Neutrophil (primary cell): Measurements from ENCODE around the gene LINC01488.

ENCODE experiments used
- H3K27ac ChIP-seq: fragments of 200-600 bp; sonication (generic); 2 replicates; pipeline ENCODE4 v1.5.1; 2016; ENCODE audit warnings: mild to moderate bottlenecking, moderate library complexity
- H3K27me3 ChIP-seq: fragments of 200-600 bp; sonication (generic); 2 replicates; pipeline ENCODE4 v1.6.0; 2016; ENCODE audit warnings: mild to moderate bottlenecking
- H3K36me3 ChIP-seq: fragments of 200-600 bp; sonication (generic); 2 replicates; pipeline ENCODE4 v1.5.1; 2017
- H3K4me1 ChIP-seq, 2 experiments: fragments of 200-600 bp in 1 of 2; sonication (generic) in 1 of 2; 1 replicate in 1 of 2; 2 replicates in 1 of 2; pipeline versions ENCODE4 v1.5.1 to v1.6.1; 2013 to 2016; ENCODE audit warnings: low read depth in 1 of 2, low read length in 1 of 2, mild to moderate bottlenecking in 1 of 2, moderate library complexity in 1 of 2; ENCODE audit not compliant: control insufficient read depth in 1 of 2, insufficient read depth in 1 of 2
- H3K4me3 ChIP-seq, 2 experiments: fragments of 200-600 bp in 1 of 2; sonication (generic) in 1 of 2; 1 replicate in 1 of 2; 2 replicates in 1 of 2; pipeline ENCODE4 v1.5.1; 2013 to 2016; ENCODE audit warnings: low read depth in 1 of 2, low read length in 1 of 2, mild to moderate bottlenecking in 1 of 2, moderate library complexity in 1 of 2
- H3K9me3 ChIP-seq: fragments of 200-600 bp; sonication (generic); 2 replicates; pipeline ENCODE4 v1.5.1; 2016
- TF ChIP-seq, protein P1 (sequence below): fragments of 200-600 bp; sonication (generic); IDR thresholded peaks from 2 replicates; pipeline ENCODE4 v1.5.1; 2016; ENCODE audit warnings: antibody characterized with exemption

Gene LINC01488

DNA sequence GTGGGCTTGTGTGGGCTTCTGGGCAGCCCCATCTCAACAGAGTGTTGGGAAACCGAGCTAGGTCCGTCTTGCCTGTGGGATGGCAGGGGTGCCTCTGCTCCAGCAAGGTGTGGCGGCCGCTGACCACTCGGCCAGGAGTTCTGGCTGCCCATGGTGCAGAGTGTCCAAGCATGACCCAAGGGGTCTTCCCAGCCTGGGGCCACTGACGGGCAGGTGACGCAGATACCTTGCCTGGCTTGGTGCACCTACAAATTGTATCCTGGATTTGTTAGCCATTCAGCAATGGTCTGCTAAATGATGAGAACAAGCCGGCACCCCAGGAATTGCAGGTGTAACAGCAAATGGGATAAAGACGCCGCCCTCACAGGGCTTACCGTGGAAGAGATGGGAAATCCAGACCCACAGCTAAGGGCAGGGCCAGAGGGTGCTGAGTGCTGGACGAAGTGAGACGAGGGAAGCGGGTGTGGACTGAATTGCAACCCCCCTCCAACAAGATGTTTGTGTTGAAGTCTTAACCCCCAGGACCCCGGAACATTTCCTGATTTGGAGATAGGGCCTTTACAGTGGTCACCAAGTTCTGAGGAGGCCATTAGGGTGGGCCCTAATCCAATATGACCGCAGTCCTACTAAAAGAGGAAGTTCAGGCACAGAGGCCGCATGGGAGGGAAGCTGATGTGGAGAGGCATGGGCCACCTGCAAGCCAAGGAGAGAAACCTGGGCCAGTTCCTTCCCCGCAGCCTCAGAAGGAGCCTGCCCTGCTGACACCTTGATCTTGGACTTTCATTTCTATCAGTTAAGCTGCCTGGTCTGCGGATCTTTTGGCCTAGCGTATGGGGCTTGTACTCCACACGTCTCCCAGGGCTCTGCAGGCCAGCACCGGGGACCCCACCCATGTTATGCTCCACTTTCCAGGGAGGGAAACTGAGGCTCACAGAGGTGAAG is 45.2 kb upstream of the LINC01488 start:
- TF ChIP-seq, protein P1, sequence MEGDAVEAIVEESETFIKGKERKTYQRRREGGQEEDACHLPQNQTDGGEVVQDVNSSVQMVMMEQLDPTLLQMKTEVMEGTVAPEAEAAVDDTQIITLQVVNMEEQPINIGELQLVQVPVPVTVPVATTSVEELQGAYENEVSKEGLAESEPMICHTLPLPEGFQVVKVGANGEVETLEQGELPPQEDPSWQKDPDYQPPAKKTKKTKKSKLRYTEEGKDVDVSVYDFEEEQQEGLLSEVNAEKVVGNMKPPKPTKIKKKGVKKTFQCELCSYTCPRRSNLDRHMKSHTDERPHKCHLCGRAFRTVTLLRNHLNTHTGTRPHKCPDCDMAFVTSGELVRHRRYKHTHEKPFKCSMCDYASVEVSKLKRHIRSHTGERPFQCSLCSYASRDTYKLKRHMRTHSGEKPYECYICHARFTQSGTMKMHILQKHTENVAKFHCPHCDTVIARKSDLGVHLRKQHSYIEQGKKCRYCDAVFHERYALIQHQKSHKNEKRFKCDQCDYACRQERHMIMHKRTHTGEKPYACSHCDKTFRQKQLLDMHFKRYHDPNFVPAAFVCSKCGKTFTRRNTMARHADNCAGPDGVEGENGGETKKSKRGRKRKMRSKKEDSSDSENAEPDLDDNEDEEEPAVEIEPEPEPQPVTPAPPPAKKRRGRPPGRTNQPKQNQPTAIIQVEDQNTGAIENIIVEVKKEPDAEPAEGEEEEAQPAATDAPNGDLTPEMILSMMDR: no peak
- no peaks in the 10 kb centered on the region for H3K9me3 ChIP-seq
- peaks cover 20% of the 10 kb centered on the region for H3K27me3 ChIP-seq
- no peaks in the 10 kb centered on the region for H3K36me3 ChIP-seq
- no peak overlapping the region for H3K27ac ChIP-seq
- H3K4me1 ChIP-seq: no peaks in the 10 kb centered on the region
- H3K4me3 ChIP-seq: no peak overlapping the region

DNA sequence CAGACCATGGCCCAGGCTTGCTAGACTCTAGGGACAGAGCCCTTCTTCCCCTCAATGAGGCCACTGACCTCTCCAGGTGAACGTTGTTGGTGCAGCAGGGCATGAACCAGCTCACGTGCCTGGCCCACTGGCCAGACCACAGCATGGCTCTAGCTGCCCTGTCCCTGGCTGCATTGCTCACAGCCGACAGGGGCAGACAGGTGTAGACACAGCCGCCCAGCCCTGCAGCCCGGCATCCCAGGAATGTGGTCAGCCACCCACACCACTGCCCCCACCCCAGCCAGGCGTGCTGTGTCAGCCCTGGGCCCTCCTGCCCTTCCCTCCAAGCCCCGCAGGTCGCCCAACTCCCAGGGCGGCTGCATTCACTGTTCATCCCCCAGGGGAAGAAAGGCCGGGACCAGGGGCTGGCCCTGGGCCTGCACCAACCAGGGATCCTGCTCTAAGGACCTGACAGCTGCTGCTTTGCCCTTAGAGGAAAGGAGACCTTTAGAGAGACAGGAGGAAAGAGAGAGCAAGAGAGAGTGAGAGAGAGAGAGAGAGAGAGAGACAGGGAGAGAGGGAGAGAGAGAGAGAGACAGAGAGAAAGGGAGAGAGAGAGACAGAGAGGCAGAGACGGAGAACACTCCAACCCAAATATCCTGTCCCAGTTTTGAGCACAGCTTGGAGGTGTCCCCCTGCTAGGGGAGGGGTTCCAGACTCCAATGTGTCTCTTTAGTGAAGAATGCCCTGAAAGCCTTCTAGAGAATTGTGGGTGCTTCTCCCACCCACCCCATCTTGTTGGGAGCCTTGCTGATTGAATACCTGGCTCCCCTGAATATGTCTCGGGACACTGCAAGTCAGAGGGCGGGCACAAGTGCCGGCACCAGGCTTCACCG is 44.2 kb upstream of the LINC01488 start:
- TF ChIP-seq, protein P1: no peak
- Histone ChIP-seq H3K36me3 (no peaks in the 10 kb centered on the region), H3K27me3 (peaks cover 29% of the 10 kb centered on the region), H3K4me3 (no peak overlapping the region), H3K27ac (no peak overlapping the region), H3K9me3 (no peaks in the 10 kb centered on the region), H3K4me1 (no peaks in the 10 kb centered on the region)

DNA sequence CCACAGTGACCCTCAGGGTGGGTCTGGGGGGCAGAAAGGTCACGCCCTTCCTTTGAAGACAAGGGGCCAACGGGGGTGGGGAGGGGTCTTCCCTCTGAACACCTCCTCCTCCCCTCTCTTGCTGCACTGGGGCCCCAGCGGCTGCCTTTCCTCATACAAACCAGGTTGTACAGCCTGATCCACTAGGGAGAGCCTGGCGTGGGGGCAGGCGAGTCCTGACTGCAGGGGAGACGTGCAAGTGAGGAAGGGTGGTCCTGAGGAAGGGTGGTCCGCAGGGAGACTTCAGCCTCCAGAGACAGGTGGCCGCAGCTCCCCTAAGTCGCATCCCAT is 43.6 kb upstream of the LINC01488 start:
- Histone ChIP-seq H3K27me3 (peaks cover 35% of the 10 kb centered on the region), H3K4me3 (no peak overlapping the region), H3K36me3 (no peaks in the 10 kb centered on the region), H3K27ac (no peak overlapping the region), H3K4me1 (no peaks in the 10 kb centered on the region), H3K9me3 (no peaks in the 10 kb centered on the region)
- TF ChIP-seq, protein P1: no peak

DNA sequence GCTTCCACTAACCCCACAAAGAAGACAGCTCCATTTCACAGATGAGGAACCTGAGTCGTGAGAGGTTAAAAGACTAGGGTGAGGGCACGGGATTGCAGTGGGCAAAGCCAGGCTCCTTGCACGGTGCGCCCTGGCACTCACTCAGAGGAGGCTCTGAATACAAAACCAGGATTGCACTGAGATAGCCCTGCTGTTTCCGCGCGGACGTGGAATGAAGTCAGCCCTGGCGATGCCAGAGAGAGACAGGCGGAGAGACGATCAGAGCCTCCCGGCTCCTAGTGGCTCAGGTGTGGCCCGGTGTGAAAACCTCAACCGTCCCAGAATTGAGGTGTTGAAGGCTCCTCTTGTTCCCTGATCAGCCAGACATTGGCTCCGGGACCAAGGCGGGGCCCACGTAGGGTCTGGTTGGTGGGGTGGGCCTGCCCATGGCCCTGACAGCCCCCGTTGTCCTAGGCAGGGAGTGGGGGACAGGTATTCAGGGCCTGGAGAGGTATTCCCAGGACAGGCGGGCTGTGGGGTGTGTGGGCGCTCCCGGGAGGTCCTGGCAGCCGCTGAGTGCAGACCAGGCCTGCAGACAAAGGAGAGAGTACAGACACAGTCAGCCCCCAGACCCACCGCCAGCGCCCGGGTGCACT is 43.1 kb upstream of the LINC01488 start:
- Histone ChIP-seq H3K4me3 (no peak overlapping the region), H3K4me1 (peaks cover 5 to 6% of the 10 kb centered on the region in 2 experiments), H3K36me3 (no peaks in the 10 kb centered on the region), H3K27ac (no peak overlapping the region), H3K9me3 (no peaks in the 10 kb centered on the region), H3K27me3 (peaks cover 41% of the 10 kb centered on the region)
- TF ChIP-seq, protein P1: no peak

- H3K36me3 ChIP-seq: no peaks in the 10 kb centered on the region
- peaks cover 12 to 13% of the 10 kb centered on the region in 2 experiments for H3K4me1 ChIP-seq
- TF ChIP-seq, protein P1: no peak
- no peak overlapping the region for H3K4me3 ChIP-seq
- H3K27me3 ChIP-seq: peaks cover 48% of the 10 kb centered on the region
- H3K9me3 ChIP-seq: no peaks in the 10 kb centered on the region
- no peak overlapping the region for H3K27ac ChIP-seq
Observed at GRCh38 chr11:69439127-69439526, 42.3 kb upstream of the LINC01488 start.
